DOHH2 (cell line): ENCODE measurements around the gene WWOX.

Source experiments
- H3F3A ChIP-seq: fragments of 200-600 bp; sonication (generic), shearing (Covaris generic); 2 replicates; pipeline ENCODE4 v1.6.0; 2016; ENCODE audit warnings: antibody characterized with exemption, mild to moderate bottlenecking; ENCODE audit not compliant: control insufficient read depth, insufficient read depth
- H3K27ac ChIP-seq: fragments of 200-600 bp; sonication (generic); 2 replicates; pipeline ENCODE4 v1.5.1; 2014; ENCODE audit warnings: low read depth, mild to moderate bottlenecking, low read length, moderate library complexity
- H3K27me3 ChIP-seq: fragments of 200-600 bp; sonication (generic); 2 replicates; pipeline ENCODE4 v1.6.1; 2014; ENCODE audit warnings: mild to moderate bottlenecking, low read length, mixed read lengths; ENCODE audit not compliant: control insufficient read depth
- H3K36me3 ChIP-seq: fragments of 200-600 bp; sonication (generic); 2 replicates; pipeline ENCODE4 v1.6.1; 2014; ENCODE audit warnings: mild to moderate bottlenecking, low read length, moderate library complexity, mixed read lengths; ENCODE audit not compliant: control insufficient read depth
- H3K4me1 ChIP-seq: fragments of 200-600 bp; sonication (generic); 2 replicates; pipeline ENCODE4 v1.6.1; 2014; ENCODE audit warnings: mild to moderate bottlenecking, low read length, mixed read lengths; ENCODE audit not compliant: control insufficient read depth
- H3K4me2 ChIP-seq: fragments of 200-600 bp; sonication (generic); 2 replicates; pipeline ENCODE4 v1.6.0; 2014; ENCODE audit warnings: mild to moderate bottlenecking, low read length, moderate library complexity
- H3K4me3 ChIP-seq: fragments of 200-600 bp; sonication (generic); 2 replicates; pipeline ENCODE4 v1.5.1; 2014; ENCODE audit warnings: mild to moderate bottlenecking, low read length, mixed read lengths
- H3K79me2 ChIP-seq: fragments of 200-600 bp; sonication (generic); 2 replicates; pipeline ENCODE4 v1.6.1; 2014; ENCODE audit warnings: mild to moderate bottlenecking, low read length, mixed read lengths; ENCODE audit not compliant: control insufficient read depth
- H3K9me2 ChIP-seq: fragments of 200-600 bp; sonication (generic); replicated peaks from 2 replicates; pipeline ENCODE4 v1.6.1; 2014; ENCODE audit warnings: mild to moderate bottlenecking, low read length, mixed read lengths; ENCODE audit not compliant: control insufficient read depth
- H3K9me3 ChIP-seq: fragments of 200-600 bp; sonication (generic); 2 replicates; pipeline ENCODE4 v1.6.1; 2014; ENCODE audit warnings: antibody characterized with exemption, low read length, mixed read lengths; ENCODE audit not compliant: control insufficient read depth, insufficient read depth
- H4K20me1 ChIP-seq: fragments of 200-600 bp; sonication (generic); 2 replicates; pipeline ENCODE4 v1.6.0; 2014; ENCODE audit warnings: low read depth, mild to moderate bottlenecking, antibody characterized with exemption, low read length, moderate library complexity; ENCODE audit not compliant: control insufficient read depth, insufficient read depth
- EZH2phosphoT487 ChIP-seq: fragments of 200-600 bp; sonication (generic); IDR thresholded peaks from 2 replicates; pipeline ENCODE4 v1.6.1; 2017; ENCODE audit warnings: borderline replicate concordance, mild to moderate bottlenecking, antibody characterized with exemption, low read length, moderate library complexity, mixed read lengths
- TF ChIP-seq, protein P1 (sequence below): fragments of 200-600 bp; sonication (generic); IDR thresholded peaks from one replicate; pipeline ENCODE4 v1.5.1; 2014; ENCODE audit warnings: antibody characterized with exemption, mild to moderate bottlenecking, low read depth, low read length; ENCODE audit not compliant: poor library complexity, severe bottlenecking

WWOX gene

DNA sequence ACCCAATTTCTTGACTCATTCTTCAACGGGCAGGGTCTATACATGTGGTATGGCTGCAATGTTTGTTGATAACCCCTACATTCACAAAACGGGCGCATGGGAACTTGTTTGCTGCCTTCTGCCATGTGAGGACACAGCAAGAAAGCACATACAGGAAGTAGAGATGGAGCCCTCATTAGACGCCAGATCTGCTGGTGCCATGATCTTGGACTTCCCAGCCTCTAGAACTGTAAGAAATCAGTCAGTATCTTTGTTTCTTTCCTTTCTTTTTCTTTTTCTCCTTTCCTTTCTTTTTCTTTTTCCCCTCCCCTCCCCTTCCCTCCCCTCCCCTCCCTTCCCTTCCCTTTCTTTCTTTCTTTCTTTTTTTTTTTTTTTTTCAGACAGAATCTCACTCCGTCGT, 165.2 kb downstream of the WWOX start:
- H3K9me3 ChIP-seq, result no peaks in the 10 kb centered on the region
- H3K79me2 ChIP-seq, result no peaks in the 10 kb centered on the region
- TF ChIP-seq, protein P1, sequence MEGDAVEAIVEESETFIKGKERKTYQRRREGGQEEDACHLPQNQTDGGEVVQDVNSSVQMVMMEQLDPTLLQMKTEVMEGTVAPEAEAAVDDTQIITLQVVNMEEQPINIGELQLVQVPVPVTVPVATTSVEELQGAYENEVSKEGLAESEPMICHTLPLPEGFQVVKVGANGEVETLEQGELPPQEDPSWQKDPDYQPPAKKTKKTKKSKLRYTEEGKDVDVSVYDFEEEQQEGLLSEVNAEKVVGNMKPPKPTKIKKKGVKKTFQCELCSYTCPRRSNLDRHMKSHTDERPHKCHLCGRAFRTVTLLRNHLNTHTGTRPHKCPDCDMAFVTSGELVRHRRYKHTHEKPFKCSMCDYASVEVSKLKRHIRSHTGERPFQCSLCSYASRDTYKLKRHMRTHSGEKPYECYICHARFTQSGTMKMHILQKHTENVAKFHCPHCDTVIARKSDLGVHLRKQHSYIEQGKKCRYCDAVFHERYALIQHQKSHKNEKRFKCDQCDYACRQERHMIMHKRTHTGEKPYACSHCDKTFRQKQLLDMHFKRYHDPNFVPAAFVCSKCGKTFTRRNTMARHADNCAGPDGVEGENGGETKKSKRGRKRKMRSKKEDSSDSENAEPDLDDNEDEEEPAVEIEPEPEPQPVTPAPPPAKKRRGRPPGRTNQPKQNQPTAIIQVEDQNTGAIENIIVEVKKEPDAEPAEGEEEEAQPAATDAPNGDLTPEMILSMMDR, result no peak
- TF ChIP-seq EZH2phosphoT487, result no peak
- no peaks in the 10 kb centered on the region for H3F3A ChIP-seq
- no peak overlapping the region for H3K4me3 ChIP-seq
- H3K27me3 ChIP-seq, result no peaks in the 10 kb centered on the region
- H3K36me3 ChIP-seq, result no peaks in the 10 kb centered on the region
- no peaks in the 10 kb centered on the region for H4K20me1 ChIP-seq
- H3K4me1 ChIP-seq, result no peaks in the 10 kb centered on the region
- H3K9me2 ChIP-seq, result no peaks in the 10 kb centered on the region
- H3K27ac ChIP-seq, result no peak overlapping the region
- no peak overlapping the region for H3K4me2 ChIP-seq

DNA sequence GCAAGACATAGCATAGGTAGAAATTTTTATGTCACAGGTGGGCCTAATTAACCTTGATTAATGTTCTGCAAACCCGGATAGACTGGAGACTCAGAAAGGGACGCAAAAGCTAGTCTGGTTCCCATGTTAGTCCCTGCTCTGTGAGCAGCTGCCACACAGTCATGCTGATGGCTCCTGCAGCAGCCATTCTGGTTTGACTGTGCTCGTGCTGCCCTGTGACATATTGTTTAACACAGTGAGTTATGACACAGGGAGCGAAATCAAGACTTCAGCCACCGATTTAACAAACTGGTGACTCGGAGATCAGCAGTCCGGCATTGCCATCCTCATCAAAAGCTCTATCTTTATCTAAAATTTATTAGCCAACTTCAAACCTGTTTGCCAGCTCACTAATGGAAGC, 169.8 kb downstream of the WWOX start:
- Histone ChIP-seq H3K4me1 (no peaks in the 10 kb centered on the region), H3K27ac (no peak overlapping the region), H3K27me3 (no peaks in the 10 kb centered on the region), H3K9me3 (no peaks in the 10 kb centered on the region), H3K4me2 (no peak overlapping the region), H3K79me2 (no peaks in the 10 kb centered on the region), H3K36me3 (no peaks in the 10 kb centered on the region), H4K20me1 (no peaks in the 10 kb centered on the region), H3K9me2 (no peaks in the 10 kb centered on the region), H3F3A (no peaks in the 10 kb centered on the region), H3K4me3 (no peak overlapping the region)
- TF ChIP-seq, protein P1, result no peak
- TF ChIP-seq EZH2phosphoT487, result no peak

DNA sequence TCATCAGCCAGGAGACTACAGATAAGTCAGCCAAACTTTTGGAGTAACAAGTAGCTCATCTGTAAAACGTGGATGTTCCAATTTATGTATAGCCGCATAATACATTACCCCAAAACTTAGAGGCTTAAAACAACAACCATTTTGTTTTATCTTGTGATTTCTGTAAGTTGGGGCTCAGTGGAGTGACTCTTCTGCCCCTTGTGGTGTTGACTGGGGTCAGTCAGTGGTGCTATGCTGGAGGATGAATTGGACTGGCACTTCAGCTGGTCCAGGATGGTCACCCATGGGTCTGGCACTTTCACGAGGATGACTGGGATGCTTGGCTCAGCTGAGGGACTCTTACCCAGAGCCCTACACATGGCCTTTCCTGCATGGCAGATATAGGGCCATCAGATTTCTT, 172.5 kb downstream of the WWOX start:
- H3K4me2 ChIP-seq, result no peak overlapping the region
- no peaks in the 10 kb centered on the region for H3K79me2 ChIP-seq
- H3K9me3 ChIP-seq, result no peaks in the 10 kb centered on the region
- H3K36me3 ChIP-seq, result no peaks in the 10 kb centered on the region
- TF ChIP-seq, protein P1, result no peak
- TF ChIP-seq EZH2phosphoT487, result no peak
- no peaks in the 10 kb centered on the region for H3F3A ChIP-seq
- H3K27me3 ChIP-seq, result no peaks in the 10 kb centered on the region
- no peaks in the 10 kb centered on the region for H3K4me1 ChIP-seq
- H3K9me2 ChIP-seq, result no peaks in the 10 kb centered on the region
- no peak overlapping the region for H3K4me3 ChIP-seq
- no peaks in the 10 kb centered on the region for H4K20me1 ChIP-seq
- H3K27ac ChIP-seq, result no peak overlapping the region

DNA sequence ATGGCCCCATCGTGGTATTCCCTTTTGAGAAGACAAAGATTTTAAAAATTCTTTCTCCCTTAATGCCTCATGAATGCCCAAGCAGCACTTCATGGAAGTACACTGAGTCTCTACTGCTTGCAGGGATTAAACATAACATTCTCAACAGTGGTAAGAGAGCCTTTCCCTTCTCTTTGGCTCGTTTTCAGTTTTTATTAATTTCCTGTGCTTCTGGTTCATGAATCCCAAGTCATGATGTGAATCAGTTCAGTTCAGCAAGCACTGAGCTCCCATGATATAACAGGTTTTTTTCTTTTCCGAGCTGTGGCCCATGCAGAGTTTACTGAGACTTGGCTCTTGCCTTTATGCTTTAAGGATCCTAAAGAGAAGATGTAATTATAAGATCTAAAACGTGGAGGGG, 175.3 kb downstream of the WWOX start:
- H3K4me1 ChIP-seq, result no peaks in the 10 kb centered on the region
- H3K27ac ChIP-seq, result no peak overlapping the region
- H3K79me2 ChIP-seq, result no peaks in the 10 kb centered on the region
- no peaks in the 10 kb centered on the region for H3K9me3 ChIP-seq
- no peaks in the 10 kb centered on the region for H3K36me3 ChIP-seq
- no peak overlapping the region for H3K4me2 ChIP-seq
- no peaks in the 10 kb centered on the region for H3K27me3 ChIP-seq
- H3K9me2 ChIP-seq, result no peaks in the 10 kb centered on the region
- TF ChIP-seq, protein P1, result no peak
- TF ChIP-seq EZH2phosphoT487, result no peak
- H3K4me3 ChIP-seq, result no peak overlapping the region
- H3F3A ChIP-seq, result no peaks in the 10 kb centered on the region
- no peaks in the 10 kb centered on the region for H4K20me1 ChIP-seq
